Measurements from ENCODE around the gene MARK1.

GRCh38 chr1:220521778-220522177, 6.2 kb upstream of the MARK1 start:
- TF ChIP-seq, protein P1, sequence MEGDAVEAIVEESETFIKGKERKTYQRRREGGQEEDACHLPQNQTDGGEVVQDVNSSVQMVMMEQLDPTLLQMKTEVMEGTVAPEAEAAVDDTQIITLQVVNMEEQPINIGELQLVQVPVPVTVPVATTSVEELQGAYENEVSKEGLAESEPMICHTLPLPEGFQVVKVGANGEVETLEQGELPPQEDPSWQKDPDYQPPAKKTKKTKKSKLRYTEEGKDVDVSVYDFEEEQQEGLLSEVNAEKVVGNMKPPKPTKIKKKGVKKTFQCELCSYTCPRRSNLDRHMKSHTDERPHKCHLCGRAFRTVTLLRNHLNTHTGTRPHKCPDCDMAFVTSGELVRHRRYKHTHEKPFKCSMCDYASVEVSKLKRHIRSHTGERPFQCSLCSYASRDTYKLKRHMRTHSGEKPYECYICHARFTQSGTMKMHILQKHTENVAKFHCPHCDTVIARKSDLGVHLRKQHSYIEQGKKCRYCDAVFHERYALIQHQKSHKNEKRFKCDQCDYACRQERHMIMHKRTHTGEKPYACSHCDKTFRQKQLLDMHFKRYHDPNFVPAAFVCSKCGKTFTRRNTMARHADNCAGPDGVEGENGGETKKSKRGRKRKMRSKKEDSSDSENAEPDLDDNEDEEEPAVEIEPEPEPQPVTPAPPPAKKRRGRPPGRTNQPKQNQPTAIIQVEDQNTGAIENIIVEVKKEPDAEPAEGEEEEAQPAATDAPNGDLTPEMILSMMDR (conservative IDR thresholded peaks at IDR 0.05 in 1 of 2, IDR thresholded peaks at IDR 0.05 in 1 of 2; ENCODE audit: low read depth in 1 of 2, low read length in 2 of 2), result no peak
- TF ChIP-seq EZH2 (IDR thresholded peaks at IDR 0.05; ENCODE audit: low read length, missing control alignments), result no peak
